GM19025 (cell line): ENCODE measurements around the gene TYR.
"Not testable (repeated sequence)": the region's sequence is repeated elsewhere in the genome, so short reads cannot be mapped to it uniquely, and the experiment has no call there.

ENCODE experiments used
- ATAC-seq: cut with Tn5 transposase; IDR thresholded peaks from one replicate; pipeline ENCODE4 v1.9.1; 2021; ENCODE audit warnings: mild to moderate bottlenecking, low read depth, moderate library complexity; ENCODE audit not compliant: unreplicated experiment

TYR gene

DNA sequence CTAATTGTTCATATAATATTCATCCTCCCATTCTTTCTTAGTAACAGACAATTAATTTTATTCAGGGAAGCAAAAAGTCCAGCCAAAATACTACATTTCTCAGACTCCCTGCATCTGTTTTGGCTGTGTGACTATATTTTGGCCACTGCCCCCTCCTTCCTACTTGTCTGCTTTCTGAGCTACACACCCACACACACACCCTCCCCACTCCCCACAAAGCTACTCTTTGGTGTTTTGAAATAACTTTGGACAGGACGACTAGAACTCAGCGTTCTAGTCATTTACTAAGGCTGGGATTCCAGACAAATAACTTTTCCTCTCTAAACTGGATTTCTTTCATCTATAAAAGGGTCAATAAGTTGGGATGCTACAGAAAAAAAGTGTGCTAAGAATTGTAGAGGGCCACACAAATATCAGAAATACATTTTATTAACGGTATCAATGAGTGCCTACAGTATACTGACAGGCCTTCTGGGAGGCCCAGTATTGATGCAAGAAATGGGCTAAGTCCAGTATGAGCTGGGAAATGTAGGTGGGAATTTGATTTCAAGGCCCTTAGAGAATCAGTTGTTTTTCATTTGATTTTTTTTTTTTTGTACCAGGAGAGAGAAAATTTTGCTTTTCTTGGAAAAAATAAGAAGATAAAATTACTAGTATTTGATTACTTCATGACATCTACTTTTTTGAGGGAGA lies 165.4 kb downstream of the TYR start:
- ATAC-seq = not testable (repeated sequence)
